Jurkat, Clone E6-1 (cell line): ENCODE data around the gene PPP1R14B.
A peak's percentile ranks its signal among the peaks of the same experiment; 100 is the strongest.

Experiments used
- DNase-seq: peaks from one replicate; pipeline ENCODE4 v3.0.0-alpha.2; 2011; ENCODE audit warnings: low read depth, low spot score
- H3K4me3 ChIP-seq: 2 replicates; pipeline ENCODE4 v1.5.1; 2011; ENCODE audit warnings: mild to moderate bottlenecking, low read length, control low read depth, moderate library complexity

Gene PPP1R14B

DNA sequence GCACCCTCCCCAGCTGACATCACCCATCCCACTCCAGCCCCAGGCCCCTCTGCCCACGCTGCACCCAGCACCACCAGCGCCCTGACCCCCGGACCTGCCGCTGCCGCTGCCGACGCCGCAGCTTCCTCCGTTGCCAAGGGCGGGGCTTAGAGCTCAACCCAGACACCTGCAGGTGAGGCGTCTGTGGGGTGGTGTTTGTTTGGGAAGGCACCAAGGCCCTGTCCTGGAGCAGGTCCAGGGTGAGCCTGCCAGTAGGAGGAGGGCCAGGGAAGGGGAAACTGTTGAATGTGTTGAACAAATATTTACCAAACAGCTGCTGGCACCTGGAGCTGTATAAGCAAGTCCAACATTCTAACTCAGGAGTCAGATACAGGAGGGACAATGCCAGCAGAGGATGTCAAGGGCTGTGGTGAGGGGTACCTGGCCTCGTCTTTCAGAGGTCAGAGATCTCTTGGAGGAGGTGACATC lies 9.2 kb downstream of the PPP1R14B start:
- H3K4me3 ChIP-seq, result no peak overlapping the region
- no peak for DNase-seq

DNA sequence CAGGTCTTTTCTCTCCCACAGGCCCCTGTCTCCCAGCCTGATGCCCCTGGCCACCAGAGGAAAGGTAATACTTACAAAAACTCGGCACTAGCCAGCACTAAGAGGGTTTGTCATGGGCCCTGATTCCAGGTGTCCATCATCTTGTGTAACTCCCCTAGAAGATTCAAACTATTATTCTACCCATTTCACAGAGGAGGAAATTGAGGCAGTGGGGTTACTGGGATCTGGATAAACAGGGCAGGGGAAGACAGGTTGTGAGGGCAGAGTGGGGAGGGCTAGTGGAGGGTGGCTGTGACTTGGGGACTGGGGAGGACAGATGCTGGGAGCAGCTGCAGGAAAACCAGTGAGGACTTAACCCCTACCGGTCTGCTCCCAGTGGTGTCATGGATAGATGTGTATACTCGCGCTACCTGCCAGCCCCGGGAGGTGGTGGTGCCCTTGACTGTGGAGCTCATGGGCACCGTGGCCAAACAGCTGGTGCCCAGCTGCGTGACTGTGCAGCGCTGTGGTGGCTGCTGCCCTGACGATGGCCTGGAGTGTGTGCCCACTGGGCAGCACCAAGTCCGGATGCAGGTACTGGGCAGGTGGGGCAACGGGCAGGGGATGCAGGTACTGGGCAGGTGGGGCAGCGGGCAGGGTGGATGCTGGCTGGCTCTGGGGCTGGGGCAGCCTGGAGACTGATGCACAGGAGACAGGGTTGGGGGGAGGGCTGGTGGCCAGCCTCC lies 11.1 kb downstream of the PPP1R14B start:
- H3K4me3 ChIP-seq, result peak overlapping the region; percentile 60
- DNase-seq, result no peak

DNA sequence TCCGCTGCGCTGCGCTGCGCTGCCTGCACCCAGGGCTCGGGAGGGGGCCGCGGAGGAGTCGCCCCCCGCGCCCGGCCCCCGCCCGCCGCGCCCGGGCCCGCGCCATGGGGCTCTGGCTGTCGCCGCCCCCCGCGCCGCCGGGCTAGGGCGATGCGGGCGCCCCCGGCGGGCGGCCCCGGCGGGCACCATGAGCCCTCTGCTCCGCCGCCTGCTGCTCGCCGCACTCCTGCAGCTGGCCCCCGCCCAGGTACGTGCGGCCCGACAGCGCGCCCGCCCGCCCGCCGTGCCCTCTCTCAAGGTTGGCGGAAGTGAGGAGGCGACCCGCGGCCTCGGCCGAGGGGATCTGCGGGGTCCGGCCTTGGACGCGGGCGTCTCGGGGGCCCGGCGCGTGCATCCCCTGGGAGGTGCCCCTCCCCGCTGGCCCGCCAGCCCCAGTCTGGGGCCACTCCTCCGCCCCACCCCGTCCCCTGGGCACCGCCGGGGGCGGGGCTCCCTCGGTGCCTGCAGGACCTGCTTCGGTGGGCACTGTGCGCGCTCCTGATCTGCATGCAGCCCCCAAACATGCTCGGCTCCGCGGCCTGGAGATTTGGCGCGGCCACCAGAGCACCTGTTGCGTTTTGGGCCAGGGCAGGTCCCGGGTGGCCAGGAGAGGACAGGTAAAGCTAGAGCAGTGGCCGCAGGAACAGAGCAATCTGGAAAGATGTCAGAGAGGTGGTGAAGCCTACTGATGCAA lies 11.9 kb downstream of the PPP1R14B start:
- H3K4me3 ChIP-seq, result peak overlapping the region; percentile 60
- DNase-seq, result no peak

DNA sequence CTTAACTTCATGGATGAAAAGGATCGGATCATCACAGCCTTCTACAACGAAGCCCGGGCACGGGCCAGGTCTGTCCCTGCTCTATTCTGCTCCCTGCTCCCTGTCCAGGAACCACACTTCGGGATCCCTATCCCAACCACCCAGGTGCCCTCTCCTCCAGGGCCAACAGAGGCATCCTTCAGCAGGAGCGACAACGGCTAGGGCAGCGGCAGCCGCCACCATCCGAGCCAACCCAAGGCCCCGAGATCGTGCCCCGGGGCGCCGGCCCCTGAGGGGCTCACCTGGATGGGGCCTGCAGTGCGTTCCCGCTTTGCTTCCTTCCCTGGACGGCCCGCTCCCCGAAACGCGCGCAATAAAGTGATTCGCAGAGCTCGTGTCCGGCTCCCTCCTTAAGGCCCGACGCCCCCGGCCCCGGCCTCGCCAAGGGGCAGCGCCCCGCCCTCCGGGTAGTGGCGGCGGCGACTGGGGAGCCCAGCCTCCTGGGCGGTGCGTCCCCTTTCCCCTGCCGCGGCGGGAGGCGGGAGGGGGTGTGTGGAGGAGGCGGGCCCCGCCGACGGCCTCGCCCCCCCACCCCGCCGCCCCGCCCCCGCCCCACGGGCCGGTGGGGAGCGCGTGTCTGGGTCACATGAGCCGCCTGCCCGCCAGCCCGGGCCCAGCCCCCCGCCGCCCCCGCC lies 12.7 kb downstream of the PPP1R14B start, which contains the start of gene VEGFB:
TSS of gene VEGFB (plus strand) at position 672 of the 674 bp plus-strand sequence. CDS start 250 bp downstream, outside the sequence.
- no peak for DNase-seq
- H3K4me3 ChIP-seq, result peak within 1 kb of the TSS; percentile 60

DNA sequence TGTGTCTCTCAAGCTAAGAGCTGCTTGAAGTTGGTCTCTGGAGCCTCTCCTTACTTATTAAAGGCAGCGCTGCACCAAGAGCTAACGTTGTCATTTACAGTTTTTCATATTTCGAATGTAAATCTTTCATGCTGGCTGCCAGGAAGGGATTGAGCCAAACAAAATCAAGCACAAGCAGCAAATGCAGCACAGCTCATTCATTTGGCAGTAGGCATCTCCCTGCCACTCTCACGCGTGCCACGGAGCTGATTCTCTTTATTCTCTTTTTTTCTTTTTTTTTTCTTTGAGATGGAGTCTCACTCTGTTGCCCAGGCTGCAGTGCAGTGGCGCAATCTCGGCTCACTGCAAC lies 13.8 kb downstream of the PPP1R14B start:
- no peak for DNase-seq
- no peak overlapping the region for H3K4me3 ChIP-seq

DNA sequence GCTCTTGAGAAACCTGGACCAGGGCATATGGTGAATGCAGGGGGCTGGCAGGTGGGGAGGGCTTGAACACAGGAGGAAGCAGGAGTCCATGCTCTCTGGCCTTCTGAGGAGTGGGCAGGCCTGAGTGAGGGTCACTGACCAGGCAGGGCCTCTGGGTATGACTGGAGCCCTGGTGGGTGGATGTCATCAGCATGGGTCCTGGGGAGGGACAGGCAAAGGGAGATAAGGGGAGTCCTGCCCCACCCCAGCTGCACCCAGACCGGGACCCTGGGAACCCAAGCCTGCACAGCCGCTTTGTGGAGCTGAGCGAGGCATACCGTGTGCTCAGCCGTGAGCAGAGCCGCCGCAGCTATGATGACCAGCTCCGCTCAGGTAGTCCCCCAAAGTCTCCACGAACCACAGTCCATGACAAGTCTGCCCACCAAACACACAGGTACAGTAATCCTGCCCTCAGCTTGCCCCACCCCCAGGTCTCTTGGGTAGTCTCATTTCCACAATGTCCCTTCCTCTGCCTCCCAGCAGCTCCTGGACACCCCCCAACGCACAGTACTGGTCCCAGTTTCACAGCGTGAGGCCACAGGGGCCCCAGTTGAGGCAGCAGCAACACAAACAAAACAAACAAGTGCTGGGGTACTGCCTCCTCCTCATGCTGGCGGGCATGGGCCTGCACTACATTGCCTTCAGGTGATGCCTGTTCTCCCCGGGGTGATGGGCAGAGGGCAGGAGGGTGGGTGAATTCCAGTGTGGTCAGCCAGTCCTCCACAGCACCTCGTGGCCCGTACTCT lies 14.4 kb downstream of the PPP1R14B start:
- no peak overlapping the region for H3K4me3 ChIP-seq
- no peak for DNase-seq

DNA sequence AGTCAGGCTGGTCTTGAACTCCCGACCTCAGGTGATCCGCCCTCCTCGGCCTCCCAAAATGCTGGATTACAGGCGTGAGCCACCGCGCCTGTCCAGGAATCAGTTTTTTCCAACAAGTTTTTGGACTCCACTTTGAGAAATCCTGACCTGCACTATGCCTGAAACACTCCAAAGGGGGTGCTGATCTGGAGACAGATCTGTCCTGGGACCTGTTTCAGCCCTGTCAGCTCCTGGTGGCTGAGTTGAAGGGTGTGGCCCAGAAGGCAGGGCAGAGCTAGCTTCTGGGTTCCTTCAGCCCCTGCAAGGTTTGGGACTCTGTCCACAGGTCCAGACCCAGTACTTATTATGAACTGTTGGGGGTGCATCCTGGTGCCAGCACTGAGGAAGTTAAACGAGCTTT lies 15.2 kb downstream of the PPP1R14B start:
- H3K4me3 ChIP-seq, result no peak overlapping the region

DNA sequence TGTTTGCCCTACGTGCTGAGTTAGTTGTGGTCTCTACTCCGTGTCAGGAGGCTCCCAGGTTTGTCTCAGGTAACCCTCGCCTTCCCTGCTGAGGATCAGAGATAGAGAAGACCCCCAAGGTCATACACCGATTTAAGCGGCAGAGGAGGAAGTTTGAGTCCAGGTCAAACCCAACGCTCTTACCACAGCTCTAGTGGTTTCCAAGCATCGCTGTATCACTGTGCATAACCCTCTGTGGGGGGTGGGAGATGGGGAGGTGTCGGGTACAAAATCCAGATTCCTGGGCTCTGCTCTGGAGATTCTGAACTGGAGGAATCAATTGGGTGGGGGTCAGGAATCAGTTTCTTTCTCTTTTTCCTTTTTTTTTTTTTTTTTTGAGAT lies 15.8 kb downstream of the PPP1R14B start:
- H3K4me3 ChIP-seq, result peak overlapping the region; percentile 60
- no peak for DNase-seq

More for the DNA sequence above, 15.2 kb downstream of the PPP1R14B start:
- DNase-seq, result no peak

DNA sequence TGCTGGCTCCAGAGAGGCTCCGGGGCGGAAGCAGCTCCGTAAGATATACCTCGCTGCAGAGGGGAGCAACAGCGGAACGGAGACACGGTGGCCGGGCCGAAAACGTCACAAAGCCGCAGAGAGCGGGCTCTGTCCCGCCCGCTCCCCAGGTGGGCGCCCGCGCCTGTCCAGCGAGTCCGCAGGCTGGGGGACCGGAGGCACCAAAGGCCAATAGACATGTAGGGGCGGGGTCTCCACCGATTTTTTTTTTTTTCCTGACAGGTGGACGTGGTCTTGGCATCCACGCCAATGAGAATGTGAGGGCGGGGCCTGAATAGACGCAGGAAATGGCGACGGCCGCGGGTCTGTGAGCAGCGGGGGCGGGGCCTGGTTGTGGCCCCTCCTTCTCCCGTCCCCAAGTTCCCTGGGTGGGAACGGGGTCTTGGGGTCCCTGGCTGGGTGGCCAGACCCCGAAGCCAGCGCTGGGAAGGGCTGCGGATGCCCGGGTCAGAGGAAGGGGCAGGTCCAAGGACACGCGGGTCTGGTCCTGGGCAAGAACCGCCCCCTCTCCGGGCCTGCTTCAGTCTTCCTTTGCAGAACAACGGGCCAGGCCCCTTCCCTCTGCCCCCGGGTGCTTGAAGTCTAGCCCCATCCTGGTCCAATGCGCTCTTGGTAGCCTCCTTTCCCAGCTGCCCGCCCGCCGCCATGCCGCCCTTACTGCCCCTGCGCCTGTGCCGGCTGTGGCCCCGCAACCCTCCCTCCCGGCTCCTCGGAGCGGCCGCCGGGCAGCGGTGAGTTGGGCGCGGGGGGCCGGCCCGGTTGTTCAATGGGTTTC lies 16.4 kb downstream of the PPP1R14B start, which contains the start of gene DNAJC4:
TSS of gene DNAJC4 (plus strand) at position 378 of the 814 bp plus-strand sequence. CDS start at position 685, 307 bp downstream.
- DNase-seq, result peak; percentile 78

DNA sequence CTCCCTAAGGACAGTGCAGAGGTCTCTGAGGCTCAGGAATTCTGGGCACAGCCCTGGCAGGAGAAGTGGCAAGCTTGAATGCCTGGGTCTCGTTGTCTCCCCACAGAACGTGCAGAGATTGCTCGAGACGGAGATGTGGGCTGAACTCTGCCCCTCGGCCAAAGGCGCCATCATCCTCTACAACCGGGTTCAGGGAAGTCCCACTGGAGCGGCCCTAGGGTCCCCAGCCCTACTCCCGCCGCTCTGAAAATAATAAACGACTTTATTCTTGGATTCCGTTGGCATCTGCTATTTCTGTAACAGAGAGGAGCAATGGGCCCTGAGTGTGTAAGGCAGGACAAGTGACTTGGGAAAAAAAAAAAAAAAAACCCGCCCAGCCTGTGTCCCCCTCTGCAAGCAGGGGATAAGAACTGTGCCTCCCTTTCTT lies 17.0 kb downstream of the PPP1R14B start:
- DNase-seq, result no peak
- peak overlapping the region; percentile 60 for H3K4me3 ChIP-seq

More for the DNA sequence above, 16.4 kb downstream of the PPP1R14B start, which contains the start of gene DNAJC4:
- H3K4me3 ChIP-seq, result peak within 1 kb of the TSS; percentile 60

DNA sequence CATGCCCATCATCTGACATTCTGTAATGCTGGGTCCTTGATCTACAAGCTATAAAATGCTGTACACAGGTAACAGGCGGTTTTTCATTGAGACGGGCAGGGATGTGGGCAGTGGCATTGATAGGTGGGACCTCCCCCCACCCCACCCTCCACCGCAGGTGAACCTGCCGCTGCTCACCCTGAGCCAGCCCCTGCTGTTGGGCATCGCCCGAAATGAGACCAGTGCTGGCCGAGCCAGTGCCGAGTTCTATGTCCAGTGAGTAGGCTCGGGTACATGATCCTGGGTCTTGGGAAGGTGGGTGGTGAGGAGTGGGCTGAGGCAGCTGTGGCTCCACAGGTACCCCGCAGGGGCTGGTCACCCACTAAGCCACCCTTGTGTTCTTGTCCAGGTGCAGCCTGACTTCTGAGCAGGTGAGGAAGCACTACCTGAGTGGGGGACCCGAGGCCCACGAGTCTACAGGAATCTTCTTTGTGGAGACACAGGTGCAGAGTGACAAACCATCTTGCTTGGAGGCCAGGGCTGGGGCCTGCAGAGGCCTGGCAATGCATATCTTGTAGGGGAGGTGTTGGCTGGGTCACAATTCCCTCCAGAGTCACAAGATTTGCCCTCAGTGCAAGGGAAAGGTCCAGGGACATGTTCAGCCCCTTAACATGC lies 17.5 kb downstream of the PPP1R14B start:
- DNase-seq, result no peak
- H3K4me3 ChIP-seq, result no peak overlapping the region

DNA sequence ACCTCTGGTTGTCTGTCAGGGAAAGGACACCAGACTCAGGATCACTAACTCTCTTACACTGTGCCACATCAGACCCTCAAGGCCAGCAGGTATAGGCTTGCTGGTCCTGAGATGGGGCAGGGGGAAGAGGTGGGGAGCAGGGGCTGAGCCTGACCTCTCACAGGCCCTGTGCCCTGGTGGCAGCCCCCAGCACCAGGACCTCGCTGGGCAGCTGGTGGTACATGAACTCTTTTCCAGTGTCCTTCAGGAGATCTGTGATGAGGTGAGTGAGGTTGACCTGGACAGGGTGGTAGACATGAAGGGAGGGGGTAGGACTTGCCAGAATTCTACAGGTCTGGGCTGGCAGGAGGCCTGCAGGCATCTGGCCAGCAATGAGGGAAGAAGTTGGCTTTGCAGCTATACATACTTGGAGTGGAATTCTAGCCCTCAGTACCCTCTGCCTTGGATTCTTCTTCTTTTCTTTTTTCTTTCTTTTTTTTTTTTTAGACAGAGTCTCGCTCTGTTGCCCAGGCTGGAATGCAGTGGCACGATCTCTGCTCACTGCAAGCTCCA lies 19.3 kb downstream of the PPP1R14B start:
- H3K4me3 ChIP-seq, result peak overlapping the region; percentile 91
- DNase-seq, result no peak

DNA sequence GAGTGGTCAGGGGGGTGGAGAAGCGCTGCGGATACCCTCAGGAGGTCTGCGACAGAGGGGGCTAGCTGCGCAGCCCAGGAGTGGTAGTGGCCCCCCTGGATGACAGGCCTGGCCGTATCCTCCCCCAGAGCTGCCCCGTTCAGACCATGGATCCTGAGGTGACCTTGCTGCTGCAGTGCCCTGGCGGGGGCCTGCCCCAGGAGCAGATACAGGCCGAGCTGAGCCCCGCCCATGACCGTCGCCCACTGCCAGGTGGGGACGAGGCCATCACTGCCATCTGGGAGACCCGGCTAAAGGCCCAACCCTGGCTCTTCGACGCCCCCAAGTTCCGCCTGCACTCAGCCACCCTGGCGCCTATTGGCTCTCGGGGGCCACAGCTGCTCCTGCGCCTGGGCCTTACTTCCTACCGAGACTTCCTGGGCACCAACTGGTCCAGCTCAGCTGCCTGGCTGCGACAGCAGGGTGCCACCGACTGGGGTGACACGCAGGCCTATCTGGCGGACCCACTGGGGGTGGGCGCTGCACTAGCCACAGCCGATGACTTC lies 20.2 kb downstream of the PPP1R14B start:
- peak; percentile 57 for DNase-seq
- H3K4me3 ChIP-seq, result peak overlapping the region; percentile 91

DNA sequence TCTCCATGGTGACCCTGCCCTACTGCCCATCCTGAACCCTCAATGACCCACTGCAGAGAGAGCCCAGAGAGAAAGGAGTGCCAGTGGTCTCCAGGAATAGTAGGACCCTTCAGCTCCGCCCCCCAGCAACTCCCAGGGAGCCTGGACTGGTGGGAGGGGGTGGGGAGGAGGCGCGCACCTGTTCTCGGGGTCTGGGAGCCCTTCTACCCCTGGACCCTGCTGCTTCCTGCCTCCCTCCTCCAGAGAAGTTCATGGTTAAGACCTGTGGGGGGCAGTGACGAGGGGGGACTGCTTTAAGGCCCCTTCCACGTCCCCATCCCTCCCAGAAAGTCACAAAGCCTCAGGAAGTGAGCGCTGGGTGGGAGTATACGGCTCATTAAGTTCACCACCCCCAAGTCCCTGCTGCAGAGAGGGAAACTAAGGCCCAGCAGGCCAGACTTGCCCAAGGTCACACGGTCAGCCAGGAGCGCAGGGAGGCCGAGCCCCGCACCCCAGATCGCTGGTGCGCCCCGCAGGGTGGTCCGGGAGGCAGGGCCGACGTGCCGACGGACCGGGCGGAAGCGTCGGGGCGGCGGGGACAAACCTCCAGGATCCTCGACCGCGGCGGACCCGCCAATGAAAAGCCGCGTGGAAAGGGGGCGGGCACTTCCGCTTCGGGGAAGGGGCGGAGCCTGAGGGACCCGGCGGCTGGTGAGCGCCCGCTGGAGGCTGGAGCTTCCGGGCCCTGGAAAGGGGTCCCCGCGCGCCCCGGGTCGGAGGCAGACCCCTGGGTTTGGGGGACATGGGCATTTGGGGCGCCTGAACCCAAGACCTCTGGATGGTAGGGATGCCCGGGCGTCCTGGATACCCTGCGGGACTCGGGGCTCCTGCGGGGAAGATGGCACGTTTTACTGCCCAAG lies 20.9 kb downstream of the PPP1R14B start, which contains the start of the genes NUDT22 and TRPT1:
TSS of gene NUDT22 (plus strand) at position 667 of the 899 bp plus-strand sequence. CDS start 379 bp downstream, outside the sequence.
TSS of gene TRPT1 (minus strand) at position 579 of the 899 bp plus-strand sequence. CDS start at position 253, 326 bp downstream.
- peak within 1 kb of the TSS; percentile 91 for H3K4me3 ChIP-seq
- peak; percentile 78 for DNase-seq

DNA sequence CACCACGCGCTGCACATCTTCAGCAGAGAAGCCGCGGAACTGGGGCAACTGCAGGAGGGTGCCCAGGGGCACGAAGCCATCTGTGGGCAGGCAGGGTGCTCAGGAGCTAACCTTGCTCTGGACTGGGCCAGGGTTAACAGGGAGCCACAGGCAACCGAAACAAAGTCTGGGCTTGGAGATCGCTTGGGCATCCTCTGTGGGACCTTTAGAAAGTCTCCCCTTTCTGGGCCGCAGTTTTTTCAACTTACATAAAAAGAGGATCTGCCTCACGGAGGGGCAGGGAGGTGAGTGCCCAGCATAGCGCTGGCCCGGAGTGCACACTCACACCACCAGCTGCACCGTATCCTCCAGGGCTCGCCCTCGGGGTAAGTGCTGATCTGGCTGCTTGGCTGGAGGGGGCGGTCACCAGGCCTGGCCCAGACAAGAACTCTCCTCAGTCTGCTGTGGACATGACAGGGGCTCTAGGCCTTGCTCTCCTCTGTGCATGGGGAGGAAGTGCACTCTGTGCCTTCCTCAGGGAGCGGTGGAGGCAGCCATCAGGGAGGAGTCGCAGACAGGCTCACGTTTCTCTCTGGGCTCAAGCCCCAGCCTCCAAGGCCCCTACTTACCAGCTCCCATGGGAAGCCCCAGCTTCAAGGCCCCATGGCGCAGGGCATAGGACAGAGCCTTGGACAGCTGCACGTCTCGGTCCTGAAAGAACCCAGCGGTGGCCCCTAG lies 21.7 kb downstream of the PPP1R14B start:
- DNase-seq, result no peak
- peak overlapping the region; percentile 91 for H3K4me3 ChIP-seq
